Pulmonary artery endothelial cell (primary cell): ENCODE results near the gene PROKR1. TPM values are rescaled to one million over a fixed set of nuclear protein-coding genes. Genes with fewer than 3 reads are reported as not detected.

ENCODE experiments used
- DNase-seq: peaks from one replicate; pipeline ENCODE4 v3.0.0-alpha.2; 2011; ENCODE audit warnings: low read depth, low spot score
- total RNA-seq: library from RNA; depleted of rRNA; stranded (reverse); fragments of >200 nt; gene quantifications from 2 replicates; pipeline ENCODE4 v1.2.3, GENCODE V29; 2014

PROKR1 gene
- total RNA-seq, 1 donor from 2014 or later, result not detected

- DNase-seq, result no peak
Measured at GRCh38 chr2:68698567-68699377, 55.4 kb downstream of the PROKR1 start.

- DNase-seq, result no peak
Measured at GRCh38 chr2:68700560-68700959, 57.2 kb downstream of the PROKR1 start.

- no peak for DNase-seq
Measured at GRCh38 chr2:68706637-68707036, 63.3 kb downstream of the PROKR1 start.

Other genes starting within 250 kb of the PROKR1 start
- gene FBXO48, start 176.3 kb upstream of the PROKR1 start, total RNA-seq, result 0.20 and 0.39 TPM in 2 replicates
- 4.2 and 4.8 TPM in 2 replicates for gene APLF, start 176.0 kb upstream of the PROKR1 start, total RNA-seq
- 1.5 and 1.7 TPM in 2 replicates for gene ARHGAP25, start 91.2 kb downstream of the PROKR1 start, total RNA-seq
- gene BMP10, start 227.8 kb downstream of the PROKR1 start, total RNA-seq, result not detected in 2 replicates